Gastrocnemius medialis (tissue), 4 donors: ENCODE results near the gene KDM6B. TPM values are rescaled to one million over a fixed set of nuclear protein-coding genes. Genes with fewer than 3 reads are reported as not detected.

Experiments
- ATAC-seq, 2 donors: fragments of 150-250 bp; one replicate each; pipeline ENCODE4 v1.9.1; 2016
- DNase-seq, 2 donors: peaks; one replicate each; pipeline ENCODE4 v3.0.0-alpha.2; 2019
- H3K27ac ChIP-seq, 4 donors: fragments of 200-600 bp; sonication (generic); 1 replicate in 1 of 4; 2 replicates in 3 of 4; pipeline ENCODE4 v1.5.1; 2016 to 2018; ENCODE audit warnings: mild to moderate bottlenecking in 2 of 4, moderate library complexity in 1 of 4
- H3K27me3 ChIP-seq, 3 donors: fragments of 200-600 bp; sonication (generic) in 2 of 3; 1 replicate in 1 of 3; 2 replicates in 2 of 3; pipeline versions ENCODE4 v1.5.1 to v1.6.0; 2016 to 2019; ENCODE audit warnings: mild to moderate bottlenecking in 1 of 3, moderate library complexity in 1 of 3
- H3K36me3 ChIP-seq, 2 donors: fragments of 200-600 bp; sonication (generic) in 1 of 2; one replicate each; pipeline ENCODE4 v1.5.1; 2017 to 2018
- H3K4me1 ChIP-seq, 2 donors: fragments of 200-600 bp; sonication (generic) in 1 of 2; one replicate each; pipeline ENCODE4 v1.5.1; 2016 to 2017; ENCODE audit warnings: mild to moderate bottlenecking in 2 of 2
- H3K4me3 ChIP-seq, 4 donors: fragments of 200-600 bp; sonication (generic) in 3 of 4; 1 replicate in 1 of 4; 2 replicates in 3 of 4; pipeline ENCODE4 v1.5.1; 2016 to 2019; ENCODE audit warnings: mild to moderate bottlenecking in 2 of 4
- H3K9me3 ChIP-seq, 3 donors: fragments of 200-600 bp; sonication (generic) in 2 of 3; 1 replicate in 1 of 3; 2 replicates in 2 of 3; pipeline ENCODE4 v1.5.1; 2016 to 2019
- CTCF ChIP-seq, 5 experiments: fragments of 450-650 bp in 3 of 5; fragments of 200-600 bp in 2 of 5; sonication (generic) in 2 of 5; IDR thresholded peaks in 4 of 5; conservative IDR thresholded peaks in 1 of 5; 1 replicate in 4 of 5; 2 replicates in 1 of 5; pipeline ENCODE4 v1.5.1; 2016 to 2019; ENCODE audit warnings: antibody characterized with exemption in 5 of 5, mild to moderate bottlenecking in 3 of 5, moderate library complexity in 3 of 5
- POLR2A ChIP-seq, 2 donors: fragments of 450-650 bp; IDR thresholded peaks; one replicate each; pipeline ENCODE4 v1.6.1; 2017; ENCODE audit warnings: antibody characterized with exemption in 2 of 2, mild to moderate bottlenecking in 2 of 2, moderate library complexity in 2 of 2
- in situ Hi-C, 4 donors: fragments of 200-750 bp; cut with MboI; loops; one replicate each; pipeline versions ENCODE4 v1.15.0 to v1.8.0; 2017; ENCODE audit warnings: low sequenced_read_pairs in 4 of 4
- intact Hi-C: fragments of 100-400 bp; cut with DNase I; formaldehyde crosslinking; loops from one replicate; pipeline ENCODE4 v1.15.1; 2023; ENCODE audit warnings: low total_unique reads
- total RNA-seq, 4 donors: library from RNA; depleted of rRNA; stranded (reverse); fragments of >200 nt; gene quantifications; one replicate each; pipeline versions ENCODE4 v1.1.0 to v1.2.3, GENCODE V29; 2016

Gene KDM6B
- total RNA-seq, 4 donors from 2014 or later = 1.9 to 8.2 (median 4.4) TPM

DNA sequence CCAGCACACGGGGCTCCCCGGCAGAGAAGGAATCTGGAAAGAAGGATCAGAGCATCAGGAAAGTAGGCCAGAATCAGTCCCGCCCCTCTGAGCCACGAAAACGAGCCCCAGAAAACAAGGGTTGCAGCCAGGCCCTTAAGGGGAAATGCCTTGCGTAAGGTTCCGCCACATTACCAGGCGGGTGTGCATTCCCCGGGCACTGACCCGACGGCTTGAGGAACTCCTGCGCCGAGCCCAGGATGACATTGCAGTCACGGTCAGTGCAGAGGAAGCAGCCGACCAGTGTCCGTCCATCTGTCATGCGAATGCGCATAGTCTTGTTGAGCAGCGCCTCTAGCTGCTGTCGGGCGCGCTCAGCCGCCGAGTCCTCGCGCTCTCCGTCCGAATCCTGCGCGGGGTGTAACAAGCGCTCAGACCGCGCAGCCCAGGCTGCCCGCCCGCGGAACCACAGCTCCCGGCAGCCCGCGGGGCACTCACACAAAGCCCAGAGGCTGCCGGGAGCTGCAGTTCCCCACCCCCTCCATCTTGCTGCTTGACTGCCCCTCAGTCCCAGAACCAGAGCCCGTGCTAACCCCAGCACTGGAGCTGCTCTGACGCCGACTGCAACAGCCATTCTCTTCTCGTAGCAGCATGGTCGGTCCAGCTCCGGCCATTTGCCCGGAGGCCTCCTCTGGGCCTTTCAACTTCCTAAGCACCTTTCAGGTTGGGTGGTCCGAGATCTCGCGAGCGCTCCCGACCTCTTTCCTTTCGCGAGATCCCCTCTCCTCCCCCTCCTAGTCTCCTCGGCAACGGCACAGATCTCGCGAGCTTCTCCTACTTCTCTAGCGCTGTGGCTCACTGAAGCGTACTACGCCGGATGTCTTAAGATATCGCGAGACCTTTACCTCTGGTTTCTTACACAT is 23.0 kb downstream of the KDM6B start, which contains the start of gene NAA38:
NAA38 (minus strand) TSS at position 749 of the 902 bp plus-strand sequence; CDS start at position 653, 96 bp downstream.
- TF ChIP-seq POLR2A (IDR thresholded peaks at IDR 0.05) = peak in 1 of 2 donors; percentile 48
- peak; percentile 4 to 72 (median 63) for TF ChIP-seq CTCF (IDR thresholded peaks at IDR 0.05 in 4 of 5, conservative IDR thresholded peaks at IDR 0.05 in 1 of 5)
- in situ Hi-C loops (loop anchor here in 2 of 4 donors (25.0 kb wide), 1 partner anchor 130 kb away; no protein-coding TSS in a partner anchor), intact Hi-C loops (loop anchor here (1.0 to 10.0 kb wide), 7 partner anchors 14 to 169 kb away; partner anchors contain the start of genes CNTROB, RNF227, TRAPPC1 and WRAP53)
- H3K4me3 ChIP-seq = peak within 1 kb of the TSS; percentile 65 to 87 (median 80)
- peaks cover 26 to 35% of the 10 kb centered on the region in 2 donors for H3K4me1 ChIP-seq
- H3K27me3 ChIP-seq = no peaks in the 10 kb centered on the region
- no peaks in the 10 kb centered on the region for H3K9me3 ChIP-seq
- peak; percentile 93 to 95 for ATAC-seq
- peak within 1 kb of the TSS; percentile 91 to 99 (median 96) for H3K27ac ChIP-seq
- peaks cover 0 to 12% of the 10 kb centered on the region in 2 donors for H3K36me3 ChIP-seq
- DNase-seq = peak; percentile 97 to 98

DNA sequence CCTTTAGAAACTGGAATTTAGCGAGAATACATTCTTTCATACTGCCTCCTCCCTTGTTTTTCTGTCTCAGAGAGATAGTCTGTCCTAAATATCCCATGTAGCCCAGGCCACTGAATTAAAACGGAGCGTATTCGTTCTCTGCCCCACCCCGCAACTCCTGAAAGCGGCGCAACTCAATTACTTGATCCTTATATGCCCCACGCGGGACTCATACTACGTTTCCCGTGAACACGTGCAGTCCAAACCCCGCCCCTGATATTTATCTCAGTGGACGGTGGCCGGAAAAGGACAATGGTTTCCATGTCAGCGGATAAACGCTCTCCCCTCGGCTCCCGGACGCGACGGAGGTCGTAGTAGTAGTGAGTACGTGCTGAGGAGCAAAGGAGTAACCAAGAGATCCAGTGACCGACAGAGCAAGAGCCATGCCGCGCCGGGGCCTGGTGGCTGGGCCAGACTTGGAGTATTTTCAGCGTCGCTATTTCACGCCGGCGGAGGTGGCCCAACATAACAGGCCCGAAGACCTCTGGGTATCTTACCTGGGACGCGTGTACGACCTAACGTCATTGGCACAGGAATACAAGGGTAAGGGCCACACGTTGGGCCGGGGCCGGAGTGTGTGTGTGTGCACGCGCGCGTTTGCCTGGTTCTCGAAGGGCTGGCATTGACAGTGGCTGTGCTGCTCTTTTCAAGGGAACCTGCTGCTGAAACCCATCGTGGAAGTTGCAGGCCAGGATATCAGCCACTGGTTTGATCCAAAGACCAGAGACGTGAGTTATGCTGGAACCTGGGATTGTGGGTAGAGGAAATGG is 23.9 kb downstream of the KDM6B start, which contains the start of gene CYB5D1:
CYB5D1 (plus strand) TSS at position 291 of the 809 bp plus-strand sequence; CDS start at position 423, 132 bp downstream.
- in situ Hi-C loops = loop anchor here in 2 of 4 donors (25.0 kb wide), 1 partner anchor 129 kb away; no protein-coding TSS in a partner anchor
- Histone ChIP-seq H3K4me3 (peak within 1 kb of the TSS; percentile 65 to 87 (median 80)), H3K27ac (peak within 1 kb of the TSS; percentile 91 to 99 (median 96)), H3K9me3 (no peaks in the 10 kb centered on the region), H3K36me3 (peaks cover 0 to 3% of the 10 kb centered on the region in 2 donors), H3K27me3 (no peaks in the 10 kb centered on the region), H3K4me1 (peaks cover 25 to 35% of the 10 kb centered on the region in 2 donors)
- peak; percentile 78 to 81 for ATAC-seq
- TF ChIP-seq CTCF (IDR thresholded peaks at IDR 0.05 in 4 of 5, conservative IDR thresholded peaks at IDR 0.05 in 1 of 5) (no peak), POLR2A (IDR thresholded peaks at IDR 0.05) (peak; percentile 75 to 89)
- DNase-seq = peak; percentile 89 to 94
- intact Hi-C loops = loop anchor here (1.0 to 10.0 kb wide), 7 partner anchors 15 to 170 kb away; partner anchors contain the start of genes CNTROB, RNF227, TRAPPC1 and WRAP53

DNA sequence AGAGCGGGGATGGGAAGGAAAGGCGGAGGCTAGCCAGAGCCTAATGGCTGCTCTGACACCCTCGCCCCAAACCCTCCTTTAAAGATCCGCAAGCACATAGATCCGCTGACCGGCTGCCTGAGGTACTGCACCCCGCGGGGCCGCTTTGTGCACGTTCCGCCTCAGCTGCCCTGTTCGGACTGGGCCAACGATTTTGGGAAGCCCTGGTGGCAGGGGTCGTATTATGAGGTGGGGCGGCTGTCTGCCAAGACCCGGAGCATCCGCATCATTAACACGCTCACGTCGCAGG is 24.4 kb downstream of the KDM6B start:
- peaks cover 25 to 36% of the 10 kb centered on the region in 2 donors for H3K4me1 ChIP-seq
- no peaks in the 10 kb centered on the region for H3K9me3 ChIP-seq
- DNase-seq = peak in 1 of 2 donors; percentile 32
- intact Hi-C loops = loop anchor here (5.0 to 10.0 kb wide), 3 partner anchors 59 to 114 kb away; partner anchors contain the start of genes CNTROB, RNF227 and TRAPPC1
- in situ Hi-C loops = loop anchor here in 2 of 4 donors (25.0 kb wide), 1 partner anchor 129 kb away; no protein-coding TSS in a partner anchor
- no peak for ATAC-seq
- H3K36me3 ChIP-seq = no peaks in the 10 kb centered on the region
- peak overlapping the region; percentile 65 to 87 (median 80) for H3K4me3 ChIP-seq
- peak overlapping the region; percentile 91 to 99 (median 96) for H3K27ac ChIP-seq
- H3K27me3 ChIP-seq = no peaks in the 10 kb centered on the region
- TF ChIP-seq CTCF (IDR thresholded peaks at IDR 0.05 in 4 of 5, conservative IDR thresholded peaks at IDR 0.05 in 1 of 5) (peak; percentile 4 to 44 (median 30)), POLR2A (IDR thresholded peaks at IDR 0.05) (no peak)

DNA sequence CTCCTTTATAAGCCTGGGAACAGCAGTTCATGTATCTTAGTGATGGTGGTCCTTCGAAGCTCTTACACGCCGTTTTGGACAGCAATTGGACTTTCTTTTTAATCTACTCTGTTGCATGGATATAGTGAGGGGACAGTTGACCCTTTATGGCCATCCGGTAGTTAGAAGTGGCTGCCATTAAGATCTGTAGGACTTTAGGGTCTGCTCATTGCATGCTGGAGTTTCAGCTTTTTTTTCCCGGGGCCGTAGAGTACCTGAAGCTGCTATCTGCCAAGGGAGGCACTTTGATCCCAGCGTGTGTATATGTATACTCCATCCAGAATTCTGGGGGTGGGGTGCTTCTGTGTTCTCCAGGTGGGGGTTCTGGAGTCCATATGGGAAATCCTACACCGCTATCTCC is 25.0 kb downstream of the KDM6B start:
- DNase-seq = no peak
- Histone ChIP-seq H3K4me1 (peaks cover 25 to 36% of the 10 kb centered on the region in 2 donors), H3K27ac (peak overlapping the region; percentile 91 to 99 (median 96)), H3K27me3 (no peaks in the 10 kb centered on the region), H3K36me3 (no peaks in the 10 kb centered on the region), H3K4me3 (peak overlapping the region in 3 of 4 donors; percentile 65 to 87 (median 86)), H3K9me3 (no peaks in the 10 kb centered on the region)
- no peak for TF ChIP-seq CTCF (IDR thresholded peaks at IDR 0.05 in 4 of 5, conservative IDR thresholded peaks at IDR 0.05 in 1 of 5)
- no peak for TF ChIP-seq POLR2A (IDR thresholded peaks at IDR 0.05)
- intact Hi-C loops = loop anchor here (5.0 to 10.0 kb wide), 3 partner anchors 58 to 114 kb away; partner anchors contain the start of genes CNTROB, RNF227 and TRAPPC1
- no peak for ATAC-seq
- in situ Hi-C loops = loop anchor here in 2 of 4 donors (25.0 kb wide), 1 partner anchor 128 kb away; no protein-coding TSS in a partner anchor
